ENCODE data around the gene GRHL3.

- TF ChIP-seq CTCF (IDR thresholded peaks at IDR 0.05) (no peak), POLR2AphosphoS5 (IDR thresholded peaks at IDR 0.05) (no peak), POLR2A (IDR thresholded peaks at IDR 0.05) (no peak), EP300 (IDR thresholded peaks at IDR 0.05) (no peak)
These were observed 29.0 kb downstream of the GRHL3 start for GRCh38 chr1:24348196-24348595.

Data from suprapubic skin (tissue), 4 donors.